Chondrocyte (in vitro differentiated cells): Measurements from ENCODE around the gene FAM89A. TPM values are rescaled to one million over a fixed set of nuclear protein-coding genes. Genes with fewer than 3 reads are reported as not detected.

Experiments used
- DNase-seq: peaks from one replicate; pipeline ENCODE4 v3.0.0; 2021; ENCODE audit warnings: mixed read lengths, low spot score
- H3K27ac Mint-ChIP-seq: one replicate; pipeline ENCODE4 v1.8.0; 2021; ENCODE audit warnings: mild to moderate bottlenecking, moderate library complexity, mixed read lengths; ENCODE audit not compliant: unreplicated experiment
- H3K27me3 Mint-ChIP-seq: 2 replicates; pipeline ENCODE4 v1.8.0; 2021; ENCODE audit warnings: low read depth, mixed read lengths
- H3K36me3 Mint-ChIP-seq: 2 replicates; pipeline ENCODE4 v1.8.0; 2021; ENCODE audit warnings: low read depth, mixed read lengths
- H3K4me1 Mint-ChIP-seq: 2 replicates; pipeline ENCODE4 v1.8.0; 2021; ENCODE audit warnings: low read depth, mild to moderate bottlenecking, mixed read lengths
- H3K4me3 Mint-ChIP-seq: one replicate; pipeline ENCODE4 v1.8.0; 2021; ENCODE audit warnings: mild to moderate bottlenecking, moderate library complexity, mixed read lengths; ENCODE audit not compliant: unreplicated experiment
- H3K9me3 Mint-ChIP-seq: 2 replicates; pipeline ENCODE4 v1.8.0; 2021; ENCODE audit warnings: low read depth, mixed read lengths
- CTCF ChIP-seq: fragments of 200-600 bp; sonication (generic); IDR thresholded peaks from 2 replicates; pipeline ENCODE4 v1.5.0; 2021; ENCODE audit warnings: antibody characterized with exemption, mild to moderate bottlenecking, moderate library complexity
- total RNA-seq: library from RNA; stranded (reverse); gene quantifications from 3 replicates; pipeline ENCODE4 v1.2.1, GENCODE V29; 2021

Gene FAM89A
- total RNA-seq, 1 donor from 2014 or later, result 19.7 TPM

- TF ChIP-seq CTCF, result no peak
- Mint-ChIP-seq H3K9me3 (peaks cover 10% of the 10 kb centered on the region), H3K27me3 (peaks cover 25% of the 10 kb centered on the region), H3K36me3 (peaks cover 7% of the 10 kb centered on the region), H3K4me1 (peaks cover 8% of the 10 kb centered on the region), H3K27ac (no peak overlapping the region), H3K4me3 (no peak overlapping the region)
- DNase-seq, result no peak
Measured at GRCh38 chr1:231044588-231044987, 4.5 kb upstream of the FAM89A start.

- DNase-seq, result no peak
- TF ChIP-seq CTCF, result no peak
- H3K27me3 Mint-ChIP-seq, result peaks cover 17% of the 10 kb centered on the region
- H3K27ac Mint-ChIP-seq, result no peak overlapping the region
- H3K9me3 Mint-ChIP-seq, result peaks cover 10% of the 10 kb centered on the region
- peaks cover 10% of the 10 kb centered on the region for H3K36me3 Mint-ChIP-seq
- H3K4me3 Mint-ChIP-seq, result no peak overlapping the region
- peaks cover 22% of the 10 kb centered on the region for H3K4me1 Mint-ChIP-seq
Measured at GRCh38 chr1:231041719-231042261, 1.7 kb upstream of the FAM89A start.

- H3K27ac Mint-ChIP-seq, result no peak overlapping the region
- peak overlapping the region; percentile 63 for H3K4me3 Mint-ChIP-seq
- H3K36me3 Mint-ChIP-seq, result peaks cover 10% of the 10 kb centered on the region
- peaks cover 10% of the 10 kb centered on the region for H3K9me3 Mint-ChIP-seq
- H3K4me1 Mint-ChIP-seq, result peaks cover 24% of the 10 kb centered on the region
- peaks cover 10% of the 10 kb centered on the region for H3K27me3 Mint-ChIP-seq
- no peak for DNase-seq
- TF ChIP-seq CTCF, result no peak
Measured at GRCh38 chr1:231040800-231041718, 1.0 kb upstream of the FAM89A start.

- Mint-ChIP-seq H3K27me3 (no peaks in the 10 kb centered on the region), H3K27ac (peak overlapping the region; percentile 5), H3K4me1 (peaks cover 24% of the 10 kb centered on the region), H3K4me3 (peak overlapping the region; percentile 72), H3K36me3 (peaks cover 2% of the 10 kb centered on the region), H3K9me3 (no peaks in the 10 kb centered on the region)
- DNase-seq, result no peak
- no peak for TF ChIP-seq CTCF
Measured at GRCh38 chr1:231039161-231040018, 664 bp downstream of the FAM89A start.
